ENCODE measurements around the gene SERPINA3.

The SERPINA3 gene

GRCh38 chr14:94611179-94611578 is 1.0 kb upstream of the SERPINA3 start:
- peak overlapping the region; percentile 74 for H3K27ac ChIP-seq
- DNase-seq (ENCODE audit: low read depth, low spot score): no peak

- DNase-seq (ENCODE audit: low read depth, low spot score): no peak
These were observed 676 bp downstream of the SERPINA3 start for GRCh38 chr14:94612580-94613554.

GRCh38 chr14:94613720-94614644 is 1.8 kb downstream of the SERPINA3 start:
- DNase-seq (ENCODE audit: low read depth, low spot score): no peak
- no peak overlapping the region for H3K27ac ChIP-seq

More at GRCh38 chr14:94612580-94613554, 676 bp downstream of the SERPINA3 start:
- H3K27ac ChIP-seq: no peak overlapping the region

GRCh38 chr14:94614802-94615201 is 2.6 kb downstream of the SERPINA3 start:
- no peak for DNase-seq (ENCODE audit: low read depth, low spot score)
- no peak overlapping the region for H3K27ac ChIP-seq

- no peak for DNase-seq (ENCODE audit: low read depth, low spot score)
- H3K27ac ChIP-seq: no peak overlapping the region
These were observed 3.1 kb downstream of the SERPINA3 start for GRCh38 chr14:94615254-94615653.

GRCh38 chr14:94615823-94616570 is 3.8 kb downstream of the SERPINA3 start:
- H3K27ac ChIP-seq: no peak overlapping the region
- DNase-seq (ENCODE audit: low read depth, low spot score): no peak

GRCh38 chr14:94617366-94617941 is 5.3 kb downstream of the SERPINA3 start:
- DNase-seq (ENCODE audit: low read depth, low spot score): no peak
- H3K27ac ChIP-seq: no peak overlapping the region

GRCh38 chr14:94617988-94618822 is 6.0 kb downstream of the SERPINA3 start:
- DNase-seq (ENCODE audit: low read depth, low spot score): no peak

GRCh38 chr14:94619297-94619696 is 7.1 kb downstream of the SERPINA3 start:
- no peak for DNase-seq (ENCODE audit: low read depth, low spot score)
- no peak overlapping the region for H3K27ac ChIP-seq

More at GRCh38 chr14:94617988-94618822, 6.0 kb downstream of the SERPINA3 start:
- no peak overlapping the region for H3K27ac ChIP-seq

- DNase-seq (ENCODE audit: low read depth, low spot score): no peak
- H3K27ac ChIP-seq: no peak overlapping the region
These were observed 8.4 kb downstream of the SERPINA3 start for GRCh38 chr14:94620597-94620996.

- DNase-seq (ENCODE audit: low read depth, low spot score): no peak
- no peak overlapping the region for H3K27ac ChIP-seq
These were observed 9.4 kb downstream of the SERPINA3 start for GRCh38 chr14:94621358-94622134.

- H3K27ac ChIP-seq: no peak overlapping the region
- no peak for DNase-seq (ENCODE audit: low read depth, low spot score)
These were observed 10.6 kb downstream of the SERPINA3 start for GRCh38 chr14:94622653-94623421.

GRCh38 chr14:94623422-94623809 is 11.2 kb downstream of the SERPINA3 start:
- no peak overlapping the region for H3K27ac ChIP-seq
- no peak for DNase-seq (ENCODE audit: low read depth, low spot score)

- DNase-seq (ENCODE audit: low read depth, low spot score): no peak
These were observed 11.8 kb downstream of the SERPINA3 start for GRCh38 chr14:94623856-94624499.

GRCh38 chr14:94624537-94625352 is 12.6 kb downstream of the SERPINA3 start:
- DNase-seq (ENCODE audit: low read depth, low spot score): no peak
- no peak overlapping the region for H3K27ac ChIP-seq

More at GRCh38 chr14:94623856-94624499, 11.8 kb downstream of the SERPINA3 start:
- H3K27ac ChIP-seq: no peak overlapping the region

- H3K27ac ChIP-seq: no peak overlapping the region
- DNase-seq (ENCODE audit: low read depth, low spot score): no peak
These were observed 13.1 kb downstream of the SERPINA3 start for GRCh38 chr14:94625353-94625635.

All from epithelial cell of prostate (primary cell).